ENCODE results near the gene FSD2. TPM values are rescaled to one million over a fixed set of nuclear protein-coding genes. Genes with fewer than 3 reads are reported as not detected.

Gene FSD2
- total RNA-seq, 1 donor = not detected

GRCh38 chr15:82809308-82810060 lies 3.6 kb upstream of the FSD2 start, which contains the start of gene WHAMM:
TSS of gene WHAMM (plus strand) at chr15:82809628. CDS start at chr15:82809727, 99 bp downstream.
- Histone ChIP-seq H3K36me3 (ENCODE audit: insufficient read depth, low read length) (peaks cover 20% of the 10 kb centered on the region), H4K20me1 (ENCODE audit: insufficient read depth, low read length) (peaks cover 3% of the 10 kb centered on the region), H3K27ac (ENCODE audit: low read depth, low read length) (peak within 1 kb of the TSS; percentile 91), H3K4me3 (ENCODE audit: insufficient read depth, low read length) (peak within 1 kb of the TSS; percentile 90), H2AFZ (ENCODE audit: low read length) (peak within 1 kb of the TSS; percentile 91), H3K79me2 (ENCODE audit: insufficient read depth, low read length) (peaks cover 42% of the 10 kb centered on the region), H3K4me1 (ENCODE audit: insufficient read depth, low read length) (peaks cover 10% of the 10 kb centered on the region), H3K9me3 (ENCODE audit: low read depth, low read length) (no peaks in the 10 kb centered on the region), H3K4me2 (ENCODE audit: insufficient read depth, low read length) (peak within 1 kb of the TSS; percentile 83), H3K27me3 (ENCODE audit: insufficient read depth, low read length) (no peaks in the 10 kb centered on the region)
- peak; percentile 98 for DNase-seq (ENCODE audit: insufficient read length, low spot score, missing footprints)
- TF ChIP-seq CTCF (IDR thresholded peaks at IDR 0.05; ENCODE audit: extremely low read depth, low read depth, low read length) = no peak

DNA sequence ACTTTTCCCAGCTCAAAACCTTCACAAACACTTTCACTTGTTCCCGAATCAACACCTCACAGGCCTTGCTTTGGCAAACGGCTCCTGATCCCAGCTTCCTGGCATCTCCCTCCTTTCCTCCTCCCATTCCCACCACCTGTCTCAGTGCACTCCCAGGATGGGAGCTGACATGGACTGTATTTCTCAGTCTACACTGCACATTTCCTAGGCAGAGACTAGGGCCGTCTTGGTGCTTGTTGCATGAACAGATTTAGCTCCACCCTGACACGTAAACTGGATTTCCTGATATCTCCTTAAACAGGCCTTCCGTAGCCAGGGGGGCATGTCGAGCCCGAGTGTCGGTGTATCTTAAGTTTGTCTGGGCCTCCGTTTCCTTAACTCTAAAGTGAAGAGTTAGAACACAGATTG lies 2.8 kb upstream of the FSD2 start:
- TF ChIP-seq CTCF (IDR thresholded peaks at IDR 0.05; ENCODE audit: extremely low read depth, low read depth, low read length) = no peak
- peak overlapping the region; percentile 53 for H3K4me2 ChIP-seq (ENCODE audit: insufficient read depth, low read length)

GRCh38 chr15:82807920-82808633 lies 2.2 kb upstream of the FSD2 start:
- no peak overlapping the region for H2AFZ ChIP-seq (ENCODE audit: low read length)
- no peak overlapping the region for H3K4me3 ChIP-seq (ENCODE audit: insufficient read depth, low read length)
- H3K79me2 ChIP-seq (ENCODE audit: insufficient read depth, low read length) = peaks cover 30% of the 10 kb centered on the region
- DNase-seq (ENCODE audit: insufficient read length, low spot score, missing footprints) = no peak
- H4K20me1 ChIP-seq (ENCODE audit: insufficient read depth, low read length) = peaks cover 3% of the 10 kb centered on the region
- H3K27ac ChIP-seq (ENCODE audit: low read depth, low read length) = no peak overlapping the region
- no peak for TF ChIP-seq CTCF (IDR thresholded peaks at IDR 0.05; ENCODE audit: extremely low read depth, low read depth, low read length)
- no peaks in the 10 kb centered on the region for H3K27me3 ChIP-seq (ENCODE audit: insufficient read depth, low read length)
- peaks cover 6% of the 10 kb centered on the region for H3K36me3 ChIP-seq (ENCODE audit: insufficient read depth, low read length)
- H3K4me2 ChIP-seq (ENCODE audit: insufficient read depth, low read length) = no peak overlapping the region
- H3K9me3 ChIP-seq (ENCODE audit: low read depth, low read length) = no peaks in the 10 kb centered on the region
- H3K4me1 ChIP-seq (ENCODE audit: insufficient read depth, low read length) = peaks cover 10% of the 10 kb centered on the region

More for the DNA sequence above, 2.8 kb upstream of the FSD2 start:
- Histone ChIP-seq H3K27ac (ENCODE audit: low read depth, low read length) (no peak overlapping the region), H3K27me3 (ENCODE audit: insufficient read depth, low read length) (no peaks in the 10 kb centered on the region), H3K79me2 (ENCODE audit: insufficient read depth, low read length) (peaks cover 34% of the 10 kb centered on the region), H3K4me3 (ENCODE audit: insufficient read depth, low read length) (no peak overlapping the region), H2AFZ (ENCODE audit: low read length) (no peak overlapping the region), H3K36me3 (ENCODE audit: insufficient read depth, low read length) (peaks cover 11% of the 10 kb centered on the region), H3K4me1 (ENCODE audit: insufficient read depth, low read length) (peaks cover 10% of the 10 kb centered on the region), H4K20me1 (ENCODE audit: insufficient read depth, low read length) (peaks cover 3% of the 10 kb centered on the region), H3K9me3 (ENCODE audit: low read depth, low read length) (no peaks in the 10 kb centered on the region)
- peak; percentile 19 for DNase-seq (ENCODE audit: insufficient read length, low spot score, missing footprints)

- H4K20me1 ChIP-seq (ENCODE audit: insufficient read depth, low read length) = no peaks in the 10 kb centered on the region
- H3K79me2 ChIP-seq (ENCODE audit: insufficient read depth, low read length) = no peaks in the 10 kb centered on the region
- H3K27me3 ChIP-seq (ENCODE audit: insufficient read depth, low read length) = peaks cover 4% of the 10 kb centered on the region
- H3K4me2 ChIP-seq (ENCODE audit: insufficient read depth, low read length) = no peak overlapping the region
- no peak for TF ChIP-seq CTCF (IDR thresholded peaks at IDR 0.05; ENCODE audit: extremely low read depth, low read depth, low read length)
- H3K4me3 ChIP-seq (ENCODE audit: insufficient read depth, low read length) = no peak overlapping the region
- H3K27ac ChIP-seq (ENCODE audit: low read depth, low read length) = no peak overlapping the region
- no peak overlapping the region for H2AFZ ChIP-seq (ENCODE audit: low read length)
- H3K4me1 ChIP-seq (ENCODE audit: insufficient read depth, low read length) = peaks cover 3% of the 10 kb centered on the region
- DNase-seq (ENCODE audit: insufficient read length, low spot score, missing footprints) = no peak
- H3K36me3 ChIP-seq (ENCODE audit: insufficient read depth, low read length) = no peaks in the 10 kb centered on the region
- no peaks in the 10 kb centered on the region for H3K9me3 ChIP-seq (ENCODE audit: low read depth, low read length)
Observed at GRCh38 chr15:82804575-82804949, 1.3 kb downstream of the FSD2 start.
